ENCODE results near the gene ZFYVE9.
"Not testable (repeated sequence)": the region's sequence is repeated elsewhere in the genome, so short reads cannot be mapped to it uniquely, and the experiment has no call there.

Gene ZFYVE9

DNA sequence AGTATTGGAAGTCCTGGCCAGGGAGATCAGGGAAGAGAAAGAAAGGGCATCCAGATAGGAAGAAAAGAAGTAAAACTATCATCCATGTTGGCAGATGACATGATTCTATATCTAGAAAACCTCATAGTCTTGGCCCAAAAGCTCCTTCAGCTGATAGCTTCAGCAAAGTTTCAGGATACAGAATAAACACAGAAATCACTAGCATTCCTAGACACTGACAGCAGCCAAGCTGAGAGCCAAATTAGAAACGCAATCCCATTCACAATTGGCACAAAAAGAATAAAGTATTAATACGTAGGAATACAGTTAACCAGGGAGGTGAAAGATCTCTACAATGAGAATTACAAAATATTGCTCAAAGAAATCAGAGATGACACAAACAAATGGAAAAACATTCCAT, 44.6 kb downstream of the ZFYVE9 start:
- TF ChIP-seq JUND (IDR thresholded peaks at IDR 0.05; ENCODE audit: low read depth) = no peak
- in situ Hi-C loops (cut with HindIII; ENCODE audit: low pct_unique_long_range_greater_than_20kb, low sequenced_read_pairs) = no loop called here
- DNase-seq (ENCODE audit: low read depth in 1 of 2, low spot score in 1 of 2) = no peak

DNA sequence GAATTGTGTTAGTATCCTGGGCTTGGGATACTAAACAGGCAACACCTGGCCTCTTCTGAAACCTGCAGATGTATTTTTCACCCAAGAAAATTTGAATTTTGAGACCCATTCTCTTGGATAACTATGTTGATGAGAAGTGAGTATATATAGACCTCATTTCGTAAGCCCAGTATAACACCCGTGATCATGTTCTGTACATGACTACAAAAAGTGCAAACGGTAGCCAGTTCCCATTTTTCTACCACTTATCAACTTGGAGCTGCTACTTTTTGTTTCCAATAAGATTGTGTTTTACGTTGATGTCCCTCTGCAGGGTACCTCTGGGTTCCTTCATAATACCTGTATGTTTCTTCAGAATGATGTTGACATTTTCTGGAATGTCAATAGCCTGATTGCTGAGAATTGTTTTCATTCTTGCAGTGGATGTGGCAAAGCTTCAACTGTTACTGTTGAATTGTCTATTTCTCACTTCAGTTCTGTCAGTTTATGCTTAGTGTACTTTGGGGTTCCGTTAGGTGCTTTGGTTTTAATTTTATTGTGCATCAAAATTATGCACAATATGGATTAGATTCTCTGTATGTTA, 48.1 kb downstream of the ZFYVE9 start:
- DNase-seq (ENCODE audit: low read depth in 1 of 2, low spot score in 1 of 2) = peak in 1 of 2 experiments; percentile 17
- no peak for TF ChIP-seq JUND (IDR thresholded peaks at IDR 0.05; ENCODE audit: low read depth)
- in situ Hi-C loops (cut with HindIII; ENCODE audit: low pct_unique_long_range_greater_than_20kb, low sequenced_read_pairs) = no loop called here

DNA sequence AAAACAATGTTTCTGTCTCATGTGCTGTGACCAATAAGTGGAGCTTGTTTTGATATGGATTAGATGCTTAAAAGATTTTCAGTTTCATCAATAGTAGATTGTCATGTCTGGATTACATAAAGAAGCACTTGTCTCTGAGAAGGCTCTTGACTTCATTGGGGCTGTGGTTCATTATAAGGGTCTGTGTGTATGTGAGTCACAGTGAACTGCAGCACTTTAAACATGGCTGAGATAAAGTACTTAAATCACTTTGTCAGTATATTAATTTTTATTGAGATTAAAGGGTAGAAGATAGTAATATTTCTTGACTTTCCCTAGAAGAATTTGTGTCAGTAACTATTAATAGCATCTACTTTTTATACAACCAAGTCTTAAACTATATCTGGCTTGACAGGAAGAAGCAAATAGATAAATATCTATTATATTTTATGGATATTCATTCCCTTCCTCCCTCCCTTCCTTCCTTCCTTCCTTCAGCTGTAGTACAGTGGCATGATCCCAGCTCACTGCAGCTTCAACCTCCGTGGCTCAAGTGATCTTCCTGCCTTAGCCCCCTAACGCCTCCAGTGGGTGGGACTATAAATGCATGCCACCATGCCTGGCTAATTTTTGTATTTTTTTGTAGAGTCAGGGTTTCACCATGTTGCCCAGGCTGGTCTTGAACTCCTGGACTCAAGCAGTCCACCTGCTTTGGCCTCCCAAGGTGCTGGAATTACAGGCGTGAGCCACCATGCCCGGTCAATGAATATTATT, 48.8 kb downstream of the ZFYVE9 start:
- DNase-seq (ENCODE audit: low read depth in 1 of 2, low spot score in 1 of 2) = no peak
- TF ChIP-seq JUND (IDR thresholded peaks at IDR 0.05; ENCODE audit: low read depth) = no peak

DNA sequence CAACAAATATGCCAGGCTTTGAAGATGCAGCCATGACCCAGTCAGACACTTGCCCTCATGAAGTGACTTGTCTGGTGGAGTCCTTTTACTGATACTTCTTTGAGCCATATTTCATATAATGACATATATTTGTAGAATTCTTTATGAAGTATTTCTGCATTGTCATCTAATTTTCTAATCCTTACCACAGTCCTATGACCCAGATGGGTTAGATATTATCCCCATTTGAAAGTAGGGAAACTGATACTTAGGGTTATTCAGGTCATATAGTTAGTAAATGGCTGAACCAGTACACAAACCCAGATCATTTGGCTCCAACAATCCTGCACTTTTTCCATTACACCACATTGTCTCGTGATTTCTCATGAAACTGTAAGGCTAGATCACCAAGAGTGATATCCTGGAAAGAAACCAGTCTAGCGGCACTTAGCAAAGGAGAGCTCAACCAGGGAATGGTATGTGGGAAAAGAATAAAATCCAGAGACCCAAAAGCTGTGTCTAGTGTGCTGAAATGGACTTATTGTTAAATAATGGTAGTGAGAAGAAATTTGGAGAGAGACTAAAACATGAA, 49.6 kb downstream of the ZFYVE9 start:
- peak in 1 of 2 experiments; percentile 51 for DNase-seq (ENCODE audit: low read depth in 1 of 2, low spot score in 1 of 2)
- no peak for TF ChIP-seq JUND (IDR thresholded peaks at IDR 0.05; ENCODE audit: low read depth)
- in situ Hi-C loops (cut with HindIII; ENCODE audit: low pct_unique_long_range_greater_than_20kb, low sequenced_read_pairs) = no loop called here

More for the DNA sequence above, 48.8 kb downstream of the ZFYVE9 start:
- in situ Hi-C loops (cut with HindIII; ENCODE audit: low pct_unique_long_range_greater_than_20kb, low sequenced_read_pairs) = no loop called here

DNA sequence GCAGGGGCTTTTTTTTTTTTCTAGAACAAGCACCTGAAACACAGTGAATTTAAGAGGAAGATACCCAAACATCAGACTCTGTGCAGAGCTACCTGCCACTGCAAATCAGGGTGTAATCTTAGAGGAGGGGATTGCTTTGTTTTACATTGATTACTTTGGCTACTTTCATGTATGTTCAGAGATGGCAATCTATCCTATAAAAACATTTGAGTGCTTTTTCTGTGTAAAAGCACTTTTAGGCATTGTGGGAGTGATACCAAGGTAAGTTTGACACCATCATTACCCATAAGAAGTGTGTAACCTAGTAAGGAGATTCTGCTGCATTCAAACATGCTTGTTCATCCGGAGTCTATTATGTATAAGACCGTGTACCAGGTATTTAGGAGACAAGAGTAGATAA, 50.1 kb downstream of the ZFYVE9 start:
- TF ChIP-seq JUND (IDR thresholded peaks at IDR 0.05; ENCODE audit: low read depth) = no peak
- in situ Hi-C loops (cut with HindIII; ENCODE audit: low pct_unique_long_range_greater_than_20kb, low sequenced_read_pairs) = no loop called here
- peak in 1 of 2 experiments; percentile 24 for DNase-seq (ENCODE audit: low read depth in 1 of 2, low spot score in 1 of 2)

DNA sequence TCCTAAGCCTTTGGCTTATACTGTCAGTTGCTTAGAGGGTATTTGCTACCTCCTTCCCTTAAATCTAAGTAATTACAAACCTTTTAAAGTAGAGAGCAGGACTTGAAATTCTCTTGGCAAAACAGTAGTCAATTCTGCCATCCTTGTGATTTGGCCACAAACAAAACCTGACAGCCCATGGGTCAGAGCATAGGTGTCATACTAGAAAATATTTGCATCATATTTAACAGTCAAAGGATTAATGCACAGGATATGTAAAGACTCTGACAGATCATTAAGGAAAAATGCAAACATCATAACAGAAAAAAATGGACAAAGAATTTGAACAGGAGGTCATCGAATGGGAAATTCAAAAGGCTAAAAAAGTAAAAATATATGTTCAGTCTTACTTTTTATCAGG, 50.5 kb downstream of the ZFYVE9 start:
- no peak for TF ChIP-seq JUND (IDR thresholded peaks at IDR 0.05; ENCODE audit: low read depth)
- in situ Hi-C loops (cut with HindIII; ENCODE audit: low pct_unique_long_range_greater_than_20kb, low sequenced_read_pairs) = no loop called here
- no peak for DNase-seq (ENCODE audit: low read depth in 1 of 2, low spot score in 1 of 2)

DNA sequence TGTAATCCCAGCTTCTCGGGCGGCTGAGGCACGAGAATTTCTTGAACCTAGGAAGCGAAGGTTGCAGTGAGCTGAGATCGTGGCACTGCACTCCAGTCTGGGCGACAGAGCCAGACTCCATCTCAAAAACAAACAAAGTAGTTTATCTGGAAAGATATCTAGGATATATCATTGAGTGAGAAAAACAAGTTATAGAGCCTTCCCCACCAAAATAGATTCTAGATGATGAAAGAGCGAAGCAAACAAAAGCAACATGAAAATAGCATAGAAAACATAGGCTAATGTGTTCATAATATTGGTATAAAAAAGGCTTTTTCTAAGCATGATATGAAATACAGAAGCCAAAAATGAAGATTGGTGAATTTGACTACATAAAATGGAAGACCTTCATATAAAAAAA, 52.1 kb downstream of the ZFYVE9 start:
- no peak for DNase-seq (ENCODE audit: low read depth in 1 of 2, low spot score in 1 of 2)
- in situ Hi-C loops (cut with HindIII; ENCODE audit: low pct_unique_long_range_greater_than_20kb, low sequenced_read_pairs) = no loop called here
- no peak for TF ChIP-seq JUND (IDR thresholded peaks at IDR 0.05; ENCODE audit: low read depth)

DNA sequence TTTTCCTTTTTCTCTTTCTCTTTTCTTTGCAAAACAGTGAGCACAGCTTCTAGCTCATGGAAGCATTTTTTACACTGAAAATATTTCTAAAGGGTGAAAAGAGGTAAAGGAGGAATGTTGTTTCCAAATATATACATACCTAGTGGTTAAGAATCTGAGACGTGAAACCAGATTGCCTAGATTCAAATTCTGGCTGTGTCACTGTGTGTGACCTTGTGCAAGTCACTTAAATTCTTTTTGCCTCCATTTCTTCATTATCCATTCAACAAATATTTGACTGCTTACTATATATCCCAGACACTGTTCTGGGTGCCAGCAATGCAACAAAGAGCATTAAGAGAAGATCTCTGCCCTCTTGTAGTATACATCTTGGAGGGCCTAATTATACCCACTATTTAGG, 53.3 kb downstream of the ZFYVE9 start:
- peak in 1 of 2 experiments; percentile 43 for DNase-seq (ENCODE audit: low read depth in 1 of 2, low spot score in 1 of 2)
- TF ChIP-seq JUND (IDR thresholded peaks at IDR 0.05; ENCODE audit: low read depth) = no peak
- in situ Hi-C loops (cut with HindIII; ENCODE audit: low pct_unique_long_range_greater_than_20kb, low sequenced_read_pairs) = no loop called here

DNA sequence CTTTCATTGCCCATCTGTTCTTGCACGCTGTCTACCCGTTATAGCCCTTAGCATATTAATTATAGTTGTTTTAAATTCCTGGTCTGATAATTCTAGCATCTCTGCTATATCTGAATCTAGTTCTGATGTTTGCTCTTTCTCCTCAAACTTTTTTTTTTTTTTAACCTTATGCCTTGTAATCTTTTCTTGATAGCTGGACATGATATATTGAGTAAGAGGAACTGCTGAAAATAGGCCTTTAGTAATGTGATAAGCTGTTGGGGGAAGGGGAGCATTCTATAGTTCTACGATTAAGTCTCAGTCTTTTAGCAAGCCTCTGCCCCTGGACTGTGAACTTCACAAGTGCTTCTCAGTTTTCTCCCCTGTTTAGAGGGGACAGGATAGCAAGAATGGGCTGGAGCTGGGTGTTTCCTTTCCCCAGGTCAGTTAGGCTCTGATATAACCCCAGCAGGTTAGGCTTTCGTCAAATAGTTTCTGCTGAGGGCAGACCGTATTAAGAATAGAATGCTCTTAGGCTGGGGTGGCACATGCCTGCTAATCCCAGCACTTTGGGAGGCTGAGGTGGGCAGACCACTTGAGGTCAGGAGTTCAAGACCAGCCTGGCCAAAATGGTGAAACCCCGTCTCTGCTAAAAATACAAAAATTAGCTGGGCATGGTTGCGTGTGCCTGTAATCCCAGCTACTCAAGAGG, 62.2 kb downstream of the ZFYVE9 start:
- in situ Hi-C loops (cut with HindIII; ENCODE audit: low pct_unique_long_range_greater_than_20kb, low sequenced_read_pairs) = no loop called here
- DNase-seq (ENCODE audit: low read depth in 1 of 2, low spot score in 1 of 2) = no peak

DNA sequence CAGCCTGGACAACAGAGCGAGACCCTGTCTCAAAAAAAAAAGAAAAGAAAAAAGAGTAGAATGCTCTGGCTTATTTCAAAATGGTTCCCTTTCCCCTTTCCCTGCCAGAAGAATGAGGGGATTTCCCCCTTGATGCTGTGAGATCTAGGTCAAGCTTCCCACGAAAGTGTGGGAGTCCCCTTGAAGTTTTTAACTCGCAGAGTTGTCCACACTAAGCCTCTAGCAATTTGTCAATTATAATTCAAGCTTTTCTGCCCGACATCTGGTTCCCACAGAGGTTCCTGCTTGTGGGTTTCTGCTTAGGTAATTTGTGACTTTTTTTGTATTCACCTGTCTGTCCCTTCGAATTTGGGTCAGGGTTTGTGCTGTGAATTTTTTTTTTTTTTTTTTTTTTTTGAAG, 62.8 kb downstream of the ZFYVE9 start:
- in situ Hi-C loops (cut with HindIII; ENCODE audit: low pct_unique_long_range_greater_than_20kb, low sequenced_read_pairs) = no loop called here
- DNase-seq (ENCODE audit: low read depth in 1 of 2, low spot score in 1 of 2) = no peak
- no peak for TF ChIP-seq JUND (IDR thresholded peaks at IDR 0.05; ENCODE audit: low read depth)

More for the DNA sequence above, 62.2 kb downstream of the ZFYVE9 start:
- TF ChIP-seq JUND (IDR thresholded peaks at IDR 0.05; ENCODE audit: low read depth) = no peak

DNA sequence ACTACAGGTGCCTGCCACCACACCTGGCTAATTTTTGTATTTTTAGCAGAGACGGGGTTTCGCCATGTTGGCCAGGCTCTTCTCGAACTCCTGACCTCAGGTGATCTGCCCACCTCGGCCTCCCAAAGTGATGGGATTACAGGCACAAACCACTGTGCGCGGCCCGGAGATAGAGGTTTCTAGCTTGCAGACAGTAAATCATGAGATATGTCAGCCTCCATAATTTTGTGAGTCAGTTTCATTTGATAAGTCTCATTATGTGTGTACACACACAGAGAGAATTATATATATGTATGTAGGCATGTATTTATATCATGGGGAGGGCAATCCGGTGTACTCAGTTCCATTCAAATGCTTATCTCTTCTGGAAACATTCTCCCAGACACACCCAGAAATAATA, 64.8 kb downstream of the ZFYVE9 start:
- DNase-seq (ENCODE audit: low read depth in 1 of 2, low spot score in 1 of 2); in situ Hi-C loops (cut with HindIII; ENCODE audit: low pct_unique_long_range_greater_than_20kb, low sequenced_read_pairs): not testable (repeated sequence)

DNA sequence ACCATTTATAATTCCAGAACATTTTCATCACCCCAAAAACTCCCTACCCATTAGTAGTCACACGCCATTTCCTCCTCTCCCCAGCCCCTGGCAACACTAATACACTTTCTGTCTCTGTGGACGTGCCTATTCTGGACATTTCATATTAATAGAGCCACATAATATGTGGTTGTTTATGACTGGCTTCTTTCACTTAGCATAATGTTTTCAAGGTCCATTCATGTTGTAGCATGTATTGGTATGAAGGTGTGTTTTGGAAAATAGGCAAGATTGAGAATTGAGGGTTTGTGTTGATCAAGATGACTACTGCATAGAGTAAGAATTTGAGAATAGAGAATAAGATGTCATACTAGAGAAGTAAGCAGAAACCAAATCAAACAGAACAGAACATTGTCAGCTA, 67.5 kb downstream of the ZFYVE9 start:
- in situ Hi-C loops (cut with HindIII; ENCODE audit: low pct_unique_long_range_greater_than_20kb, low sequenced_read_pairs) = no loop called here
- no peak for DNase-seq (ENCODE audit: low read depth in 1 of 2, low spot score in 1 of 2)
- TF ChIP-seq JUND (IDR thresholded peaks at IDR 0.05; ENCODE audit: low read depth) = no peak

DNA sequence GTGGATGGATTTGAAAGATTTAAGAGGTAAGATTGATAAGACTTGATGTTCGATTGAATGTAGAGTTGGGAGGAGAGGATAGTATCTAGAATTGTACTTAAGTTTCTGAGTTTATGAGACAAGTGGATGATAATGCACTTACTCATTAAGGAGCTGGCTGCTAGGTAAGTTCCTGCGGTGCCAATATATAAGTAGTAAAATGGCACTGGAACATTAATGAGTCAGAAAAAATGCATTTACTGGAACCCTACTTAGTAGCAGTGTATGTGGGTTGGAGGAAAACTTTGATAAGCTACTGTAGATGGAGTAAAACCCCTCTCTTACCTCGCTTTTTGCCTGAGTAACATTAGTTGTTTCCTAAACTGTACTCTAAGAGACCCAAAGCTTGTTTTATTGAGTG, 68.2 kb downstream of the ZFYVE9 start:
- DNase-seq (ENCODE audit: low read depth in 1 of 2, low spot score in 1 of 2) = no peak
- TF ChIP-seq JUND (IDR thresholded peaks at IDR 0.05; ENCODE audit: low read depth) = no peak
- in situ Hi-C loops (cut with HindIII; ENCODE audit: low pct_unique_long_range_greater_than_20kb, low sequenced_read_pairs) = no loop called here

Measured in T47D (cell line).